ENCODE measurements around the gene FOXO1. TPM values are rescaled to one million over a fixed set of nuclear protein-coding genes. Genes with fewer than 3 reads are reported as not detected.

The FOXO1 gene
- total RNA-seq, 1 donor from 2014 or later = 17.7 TPM

- DNase-seq (ENCODE audit: low read depth) = no peak
- no peaks in the 10 kb centered on the region for H3K36me3 ChIP-seq (ENCODE audit: control insufficient read depth, insufficient read depth, low read length)
- H3K27me3 ChIP-seq (ENCODE audit: control insufficient read depth, insufficient read depth, low read length) = no peaks in the 10 kb centered on the region
- H3K4me3 ChIP-seq (ENCODE audit: low read depth, low read length) = no peak overlapping the region
- TF ChIP-seq, protein P1, sequence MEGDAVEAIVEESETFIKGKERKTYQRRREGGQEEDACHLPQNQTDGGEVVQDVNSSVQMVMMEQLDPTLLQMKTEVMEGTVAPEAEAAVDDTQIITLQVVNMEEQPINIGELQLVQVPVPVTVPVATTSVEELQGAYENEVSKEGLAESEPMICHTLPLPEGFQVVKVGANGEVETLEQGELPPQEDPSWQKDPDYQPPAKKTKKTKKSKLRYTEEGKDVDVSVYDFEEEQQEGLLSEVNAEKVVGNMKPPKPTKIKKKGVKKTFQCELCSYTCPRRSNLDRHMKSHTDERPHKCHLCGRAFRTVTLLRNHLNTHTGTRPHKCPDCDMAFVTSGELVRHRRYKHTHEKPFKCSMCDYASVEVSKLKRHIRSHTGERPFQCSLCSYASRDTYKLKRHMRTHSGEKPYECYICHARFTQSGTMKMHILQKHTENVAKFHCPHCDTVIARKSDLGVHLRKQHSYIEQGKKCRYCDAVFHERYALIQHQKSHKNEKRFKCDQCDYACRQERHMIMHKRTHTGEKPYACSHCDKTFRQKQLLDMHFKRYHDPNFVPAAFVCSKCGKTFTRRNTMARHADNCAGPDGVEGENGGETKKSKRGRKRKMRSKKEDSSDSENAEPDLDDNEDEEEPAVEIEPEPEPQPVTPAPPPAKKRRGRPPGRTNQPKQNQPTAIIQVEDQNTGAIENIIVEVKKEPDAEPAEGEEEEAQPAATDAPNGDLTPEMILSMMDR (IDR thresholded peaks at IDR 0.05; ENCODE audit: insufficient read depth, low read length, poor library complexity, severe bottlenecking) = no peak
These were observed 44.2 kb downstream of the FOXO1 start for GRCh38 chr13:40622246-40622645.

DNA sequence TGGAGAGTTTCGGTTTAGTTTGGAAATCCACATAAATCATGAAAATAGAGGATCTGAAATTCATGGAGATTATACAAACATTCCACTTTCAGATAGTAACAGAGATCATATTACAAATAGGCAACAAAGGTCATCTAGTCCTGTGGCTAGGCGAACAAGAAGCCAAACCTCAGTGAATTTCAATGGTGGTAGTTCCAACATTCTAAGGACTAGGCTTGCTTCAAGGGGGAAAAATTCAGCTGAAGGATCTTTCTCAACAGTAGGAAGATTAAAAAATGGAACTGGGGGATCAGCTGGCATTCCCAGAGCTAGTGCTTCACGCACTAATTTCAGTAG lies 47.0 kb downstream of the FOXO1 start:
- Histone ChIP-seq H3K27me3 (ENCODE audit: control insufficient read depth, insufficient read depth, low read length) (no peaks in the 10 kb centered on the region), H3K36me3 (ENCODE audit: control insufficient read depth, insufficient read depth, low read length) (no peaks in the 10 kb centered on the region), H3K4me3 (ENCODE audit: low read depth, low read length) (no peak overlapping the region)
- DNase-seq (ENCODE audit: low read depth) = no peak
- TF ChIP-seq, protein P1 (IDR thresholded peaks at IDR 0.05; ENCODE audit: insufficient read depth, low read length, poor library complexity, severe bottlenecking) = no peak

DNA sequence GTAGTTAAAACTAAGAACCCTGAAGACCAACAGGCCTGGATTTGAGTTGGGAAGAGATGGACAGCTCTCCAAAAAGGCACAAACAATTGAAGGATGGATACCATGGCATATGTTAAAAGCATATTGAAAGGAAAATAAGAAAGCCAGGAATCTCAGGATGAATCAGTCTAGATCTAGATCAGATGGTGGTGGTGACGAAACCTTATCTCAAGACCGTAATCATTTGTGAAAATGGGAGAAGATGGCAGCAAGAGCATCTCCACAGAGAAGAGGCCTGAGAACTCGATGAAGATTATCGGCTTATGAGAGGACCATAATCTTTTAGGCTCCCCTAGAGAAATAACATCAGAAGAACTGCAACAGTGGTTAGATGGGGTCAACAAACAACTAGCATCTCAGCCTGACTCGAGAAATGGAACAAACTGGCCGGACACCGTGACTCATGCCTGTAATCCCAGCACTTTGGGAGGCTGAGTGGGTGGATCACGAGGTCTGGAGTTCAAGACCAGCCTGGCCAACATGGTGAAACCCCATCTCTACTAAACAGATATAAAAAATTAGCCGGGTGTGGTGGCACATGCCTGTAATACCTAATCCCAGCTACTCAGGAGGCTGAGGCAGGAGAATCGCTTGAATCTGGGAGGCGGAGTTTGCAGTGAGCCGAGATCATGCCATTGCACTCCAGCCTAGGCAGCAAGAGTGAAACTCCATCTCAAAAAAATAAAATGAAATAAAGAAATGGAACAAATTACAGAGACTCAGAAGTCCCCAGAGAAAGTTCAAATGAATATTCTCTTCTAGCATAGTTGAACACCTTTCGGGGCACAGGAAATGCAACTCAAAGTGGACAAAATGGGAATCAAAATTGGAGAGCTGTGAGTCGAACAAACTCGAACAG lies 47.6 kb downstream of the FOXO1 start:
- no peak overlapping the region for H3K4me3 ChIP-seq (ENCODE audit: low read depth, low read length)
- no peaks in the 10 kb centered on the region for H3K27me3 ChIP-seq (ENCODE audit: control insufficient read depth, insufficient read depth, low read length)
- TF ChIP-seq, protein P1 (IDR thresholded peaks at IDR 0.05; ENCODE audit: insufficient read depth, low read length, poor library complexity, severe bottlenecking) = no peak
- no peaks in the 10 kb centered on the region for H3K36me3 ChIP-seq (ENCODE audit: control insufficient read depth, insufficient read depth, low read length)
- no peak for DNase-seq (ENCODE audit: low read depth)

DNA sequence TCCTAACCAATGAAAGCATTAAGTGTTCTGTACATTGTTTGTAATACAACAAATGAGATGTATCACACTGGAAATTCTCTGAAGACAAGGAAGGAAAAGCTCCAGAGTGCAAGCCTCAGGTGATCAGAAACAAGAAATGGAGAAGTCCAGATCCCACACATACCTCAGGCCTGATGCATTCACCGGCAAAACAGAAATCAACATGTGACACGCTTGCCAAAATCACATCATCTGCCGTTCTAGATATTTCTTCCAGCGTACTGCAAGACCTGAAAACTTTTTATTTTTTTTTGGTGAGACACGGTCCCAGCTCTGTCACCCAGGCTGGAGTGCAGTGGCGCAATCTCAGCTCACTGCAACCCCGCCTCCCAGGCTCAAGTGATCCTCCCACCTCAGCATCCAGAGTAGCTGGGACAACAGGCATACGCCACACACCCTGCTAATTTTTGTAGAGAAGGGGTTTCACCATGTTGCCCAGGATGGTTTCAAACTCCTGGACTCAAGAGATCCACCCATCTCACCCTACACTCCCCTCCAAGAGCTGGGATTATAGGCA lies 48.6 kb downstream of the FOXO1 start:
- Histone ChIP-seq H3K36me3 (ENCODE audit: control insufficient read depth, insufficient read depth, low read length) (no peaks in the 10 kb centered on the region), H3K4me3 (ENCODE audit: low read depth, low read length) (no peak overlapping the region), H3K27me3 (ENCODE audit: control insufficient read depth, insufficient read depth, low read length) (no peaks in the 10 kb centered on the region)
- DNase-seq (ENCODE audit: low read depth) = no peak
- TF ChIP-seq, protein P1 (IDR thresholded peaks at IDR 0.05; ENCODE audit: insufficient read depth, low read length, poor library complexity, severe bottlenecking) = no peak

GRCh38 chr13:40615619-40616018 lies 50.8 kb downstream of the FOXO1 start:
- Histone ChIP-seq H3K27me3 (ENCODE audit: control insufficient read depth, insufficient read depth, low read length) (no peaks in the 10 kb centered on the region), H3K36me3 (ENCODE audit: control insufficient read depth, insufficient read depth, low read length) (no peaks in the 10 kb centered on the region), H3K4me3 (ENCODE audit: low read depth, low read length) (no peak overlapping the region)
- TF ChIP-seq, protein P1 (IDR thresholded peaks at IDR 0.05; ENCODE audit: insufficient read depth, low read length, poor library complexity, severe bottlenecking) = no peak
- DNase-seq (ENCODE audit: low read depth) = no peak

All from kidney epithelial cell (primary cell).